Kasumi-1 (cell line): Measurements from ENCODE around the gene ACSS2.

Source experiments
- DNase-seq, 2 experiments: peaks; one replicate each; lab custom pipeline; 2025; lab: John Stamatoyannopoulos, UW

Gene ACSS2

GRCh38 chr20:34949120-34949519 is 72.7 kb downstream of the ACSS2 start:
- no peak for DNase-seq

GRCh38 chr20:34951252-34951651 is 74.8 kb downstream of the ACSS2 start:
- DNase-seq: no peak

- DNase-seq: no peak
These were observed 75.2 kb downstream of the ACSS2 start for GRCh38 chr20:34951652-34952051.

DNA sequence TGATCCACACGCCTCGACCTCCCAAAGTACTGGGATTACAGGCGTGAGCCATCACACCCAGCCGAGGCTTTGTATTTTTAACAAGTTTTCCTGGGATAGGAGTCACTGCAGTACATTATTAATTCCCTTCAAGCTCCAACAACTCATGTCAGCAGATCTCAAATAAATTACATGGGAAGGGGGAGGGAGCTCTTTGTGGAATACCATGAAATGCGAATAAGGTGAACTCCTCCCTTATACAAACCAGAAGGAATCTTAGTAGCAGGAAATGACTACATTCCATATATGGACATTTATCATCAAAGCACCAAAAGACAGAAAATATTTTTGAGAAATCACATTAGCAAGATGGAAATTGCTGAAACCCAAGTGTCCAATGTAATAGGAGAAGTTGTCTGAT is 76.3 kb downstream of the ACSS2 start:
- DNase-seq: no peak

GRCh38 chr20:34953960-34954359 is 77.5 kb downstream of the ACSS2 start:
- no peak for DNase-seq

DNA sequence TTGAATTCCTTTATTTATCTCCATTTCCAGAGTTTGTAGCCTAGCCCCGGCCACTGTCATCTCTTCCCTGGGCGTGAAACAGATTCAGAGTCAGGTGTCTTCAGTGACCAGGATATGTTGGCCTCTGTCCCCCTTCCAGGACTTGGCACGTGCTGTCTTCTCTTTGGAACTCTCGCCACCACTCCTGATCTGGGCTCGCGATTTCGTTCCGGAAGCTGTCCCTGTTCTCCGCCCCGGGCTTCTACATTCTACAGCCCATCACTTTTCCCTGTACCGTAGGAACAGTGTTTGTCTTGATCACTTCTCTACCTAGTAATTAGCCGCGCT is 78.5 kb downstream of the ACSS2 start:
- peak; percentile 49 to 72 for DNase-seq

DNA sequence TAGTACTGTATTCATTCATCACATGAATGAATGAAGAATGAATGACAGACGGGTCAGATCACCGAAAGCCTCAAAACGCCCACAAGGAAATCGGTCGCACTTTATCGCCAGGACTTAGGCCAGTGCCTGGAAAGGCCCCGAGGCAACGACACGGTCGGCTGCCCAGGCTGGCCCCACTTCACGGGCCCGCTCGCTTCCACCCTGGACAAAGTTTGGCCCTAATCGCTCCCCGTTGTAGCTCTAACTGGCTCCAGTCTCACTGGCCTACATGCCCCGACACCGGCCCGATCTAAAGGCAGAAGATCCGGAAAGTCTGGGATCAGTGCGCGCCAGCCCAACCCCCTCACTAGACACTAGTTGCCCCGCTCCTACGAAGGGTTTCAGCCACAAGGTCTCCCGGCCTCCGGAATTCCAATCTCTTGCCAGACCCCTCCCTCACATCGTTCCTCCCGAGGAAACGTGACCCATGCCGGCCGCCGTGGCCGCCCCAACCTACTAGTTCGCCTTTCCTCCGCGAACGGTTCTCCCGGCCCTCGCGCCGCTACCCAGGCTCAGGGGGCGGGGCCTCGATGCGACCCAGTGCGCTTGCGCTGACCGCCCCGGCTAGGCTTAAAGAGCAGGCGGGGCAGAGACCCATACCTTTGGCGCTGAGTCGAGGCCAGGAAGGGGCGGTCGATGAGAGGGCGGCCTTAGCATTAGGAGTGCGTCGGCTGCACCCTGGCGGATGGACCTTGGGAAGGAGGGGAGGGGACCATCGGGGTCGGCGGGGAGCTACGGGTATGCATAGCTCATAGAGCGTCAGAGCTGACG is 79.0 kb downstream of the ACSS2 start, which contains the start of the genes GSS and MYH7B:
Gene GSS, minus strand, starts transcription at position 576 of the 810 bp plus-strand sequence. CDS start 3,954 bp downstream, outside the sequence.
Gene MYH7B, plus strand, starts transcription at position 638 of the 810 bp plus-strand sequence. CDS start 22,138 bp downstream, outside the sequence.
- DNase-seq: peak; percentile 94 to 96

DNA sequence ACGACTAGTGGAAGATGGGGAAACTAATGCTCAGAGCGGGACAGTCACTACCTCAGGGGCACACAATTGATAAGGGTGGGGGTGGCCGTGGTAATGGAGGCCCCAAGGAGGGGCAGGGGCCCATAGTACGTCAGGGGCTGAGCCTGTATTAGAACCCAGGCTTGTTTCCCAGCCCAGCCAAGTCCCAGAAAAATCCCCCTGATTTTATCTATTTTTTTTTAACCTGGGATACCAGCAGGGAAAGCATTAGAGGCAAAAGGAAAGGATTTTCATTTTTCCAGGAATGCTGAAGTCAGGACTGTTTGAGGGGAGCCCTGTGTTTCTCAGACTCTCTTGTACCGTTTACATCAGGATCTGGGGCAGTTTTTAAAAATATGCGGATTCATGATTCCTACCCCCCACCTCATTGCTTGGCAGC is 79.6 kb downstream of the ACSS2 start:
- no peak for DNase-seq

- DNase-seq: no peak
These were observed 80.5 kb downstream of the ACSS2 start for GRCh38 chr20:34956751-34957472.

DNA sequence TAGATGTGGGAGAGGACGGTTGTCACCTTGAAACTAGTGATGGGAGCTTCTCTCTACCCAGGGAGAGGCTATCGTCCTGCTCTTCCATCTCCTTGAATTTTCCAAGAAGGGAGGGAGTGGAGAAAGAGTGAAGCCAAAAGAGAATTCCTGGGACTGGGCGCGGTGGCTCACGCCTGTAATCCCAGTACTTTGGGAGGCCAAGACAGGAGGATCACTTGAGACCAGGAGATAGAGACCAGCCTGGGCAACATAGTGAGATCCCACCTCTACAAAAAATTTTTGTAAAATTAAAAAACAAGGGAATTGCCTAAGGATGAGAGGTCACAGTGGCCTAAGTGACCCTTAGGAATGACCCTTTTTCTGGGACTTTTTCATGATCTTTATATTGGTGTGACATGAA is 88.1 kb downstream of the ACSS2 start:
- DNase-seq: no peak

DNA sequence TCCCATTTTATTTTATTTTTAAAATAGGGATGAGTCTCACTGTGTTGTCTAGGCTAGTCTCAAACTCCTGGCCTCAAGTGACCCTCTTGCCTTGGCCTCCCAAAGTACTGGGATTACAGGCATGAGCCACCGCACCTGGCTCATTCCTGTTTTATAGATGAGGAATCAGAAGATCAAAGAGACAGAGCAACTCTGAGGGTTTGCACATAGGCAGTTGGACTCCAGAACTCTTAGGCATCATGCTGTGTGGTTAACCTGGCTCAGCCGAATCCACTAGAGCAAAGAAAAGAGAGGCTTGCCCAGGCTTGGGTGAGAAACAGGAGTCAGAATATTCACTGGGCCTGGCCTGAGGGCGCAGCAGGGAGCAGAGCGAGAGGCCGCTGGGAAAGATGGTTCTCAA is 88.6 kb downstream of the ACSS2 start:
- no peak for DNase-seq

- no peak for DNase-seq
These were observed 91.0 kb downstream of the ACSS2 start for GRCh38 chr20:34967421-34967820.

DNA sequence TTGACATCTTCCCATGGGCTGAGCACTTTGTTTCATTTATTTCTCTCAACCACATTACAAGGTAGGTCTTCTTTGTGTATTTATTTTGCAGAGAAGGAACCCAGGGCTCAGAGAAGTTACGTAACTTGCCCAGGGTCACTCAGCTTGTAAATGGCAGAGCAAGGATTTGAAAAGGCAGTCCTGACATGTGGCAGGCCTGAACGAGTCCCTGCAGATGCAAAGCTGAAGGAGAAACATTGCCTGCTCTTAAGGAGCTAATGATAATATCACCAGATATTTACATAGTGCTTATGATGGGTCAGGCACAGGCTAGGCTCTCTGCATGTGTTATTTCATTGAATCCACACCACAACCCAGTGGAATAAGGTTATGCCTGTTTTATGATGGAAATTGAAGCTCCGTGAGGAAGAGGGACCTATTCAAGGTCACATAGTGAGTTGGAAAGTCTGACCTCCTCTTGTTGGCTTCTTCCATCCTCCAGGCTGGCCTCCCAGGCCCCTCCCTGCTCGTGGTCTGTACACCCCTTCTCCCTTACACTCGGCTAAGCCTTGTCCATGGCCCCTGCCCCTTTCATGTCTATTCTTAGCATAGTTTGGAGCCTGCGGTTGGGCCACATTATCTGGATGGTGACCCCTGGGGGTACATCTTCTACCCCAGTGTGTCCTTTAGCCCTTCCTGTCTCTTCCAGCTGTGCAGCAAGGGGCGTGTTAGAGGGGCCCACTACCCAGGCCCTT is 91.8 kb downstream of the ACSS2 start:
- no peak for DNase-seq

DNA sequence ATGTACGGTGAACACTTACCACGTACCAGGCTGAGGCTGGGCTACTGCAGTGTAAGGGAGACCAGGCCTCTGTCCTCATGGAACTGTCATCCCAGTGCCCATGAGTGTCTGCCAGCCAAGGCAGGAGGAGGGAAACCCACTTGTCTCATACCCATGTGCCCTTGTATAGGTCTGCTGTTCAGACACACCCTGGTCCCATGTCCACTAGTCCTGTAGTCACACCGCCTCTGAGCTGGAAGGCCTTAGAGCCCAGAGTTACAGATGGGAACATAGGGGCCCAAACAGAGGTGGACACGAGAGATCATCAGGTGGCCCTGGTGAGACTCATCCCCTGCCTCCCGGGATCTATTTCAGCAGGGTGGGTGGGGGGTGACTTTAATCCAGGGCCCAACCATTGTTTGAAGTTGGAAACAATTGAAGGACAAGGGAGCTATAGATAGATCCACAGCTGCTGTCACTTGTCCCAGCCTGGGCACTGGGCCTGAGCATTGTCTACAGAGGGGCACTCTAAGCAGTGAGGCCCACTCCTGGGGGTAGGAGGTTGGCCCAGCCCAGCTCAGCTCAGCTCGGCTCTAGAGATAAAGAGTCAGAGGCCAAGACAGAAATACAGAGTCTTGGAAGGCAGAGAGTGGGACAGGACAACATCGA is 93.9 kb downstream of the ACSS2 start:
- DNase-seq: no peak

DNA sequence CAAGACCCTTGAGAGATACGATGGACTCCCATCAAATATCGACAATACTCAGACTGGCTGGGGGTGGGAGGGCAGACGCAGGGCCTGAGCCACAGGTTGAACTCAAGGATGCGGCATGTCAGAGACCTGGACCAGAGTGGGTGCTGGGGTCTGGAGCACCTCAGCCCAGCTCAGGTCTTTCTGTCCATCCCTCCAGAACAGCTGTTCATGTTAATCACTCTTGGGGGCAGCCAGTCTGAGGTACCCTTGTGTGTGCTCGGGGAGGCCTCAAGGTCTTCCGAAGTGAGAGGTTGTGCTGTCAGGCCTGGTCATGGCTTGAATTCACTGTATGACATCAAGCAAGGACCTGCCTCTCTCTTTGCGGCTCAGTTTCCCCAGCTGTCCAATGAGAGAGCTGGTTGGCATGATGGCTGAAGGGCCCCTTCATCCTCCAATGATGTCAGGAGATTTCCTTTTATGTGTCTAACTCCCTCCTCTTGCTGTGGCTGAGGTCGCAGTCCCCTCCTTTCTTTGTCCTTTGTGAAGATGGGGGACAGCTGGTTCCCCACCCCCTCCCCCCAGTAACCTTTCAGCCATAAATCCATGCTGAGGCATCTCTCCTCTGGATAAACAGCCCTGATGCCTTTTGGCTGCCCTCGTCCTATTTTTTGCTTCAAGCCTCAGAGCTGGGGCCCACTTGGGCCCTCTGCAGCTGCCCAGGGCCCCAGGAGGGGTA is 94.6 kb downstream of the ACSS2 start:
- DNase-seq: no peak

DNA sequence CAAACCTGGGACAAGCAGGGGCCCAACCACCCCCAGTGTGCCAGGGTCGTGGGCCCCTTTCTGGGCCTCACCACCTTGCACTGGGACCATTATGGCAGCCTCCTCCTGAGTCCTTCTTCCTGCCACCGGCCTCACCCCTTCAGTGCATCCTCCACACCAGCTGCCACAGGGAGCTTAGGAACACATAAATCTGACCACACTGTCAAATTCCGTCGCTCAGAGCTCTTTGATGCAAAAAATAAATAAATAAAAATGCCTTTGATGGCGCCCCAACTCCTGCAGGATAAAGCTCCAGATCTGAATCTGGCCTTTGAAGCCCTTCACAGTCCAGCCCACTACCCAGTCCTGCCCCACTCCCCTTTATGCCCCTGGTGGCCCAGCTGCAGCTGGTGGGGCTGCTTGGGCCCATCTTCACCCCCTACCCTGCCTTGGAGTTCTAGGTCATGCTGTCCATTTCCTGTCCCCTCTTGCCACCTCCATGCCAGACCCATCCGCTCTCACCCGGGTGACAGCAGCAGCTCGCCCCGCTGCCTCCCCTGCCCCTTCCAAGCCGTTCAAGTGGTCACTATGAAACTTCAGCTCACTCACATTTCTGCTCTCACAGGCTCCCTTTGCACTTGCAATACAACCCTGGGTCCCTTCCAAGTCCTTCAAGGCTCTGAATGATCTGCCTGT is 95.3 kb downstream of the ACSS2 start:
- DNase-seq: no peak

DNA sequence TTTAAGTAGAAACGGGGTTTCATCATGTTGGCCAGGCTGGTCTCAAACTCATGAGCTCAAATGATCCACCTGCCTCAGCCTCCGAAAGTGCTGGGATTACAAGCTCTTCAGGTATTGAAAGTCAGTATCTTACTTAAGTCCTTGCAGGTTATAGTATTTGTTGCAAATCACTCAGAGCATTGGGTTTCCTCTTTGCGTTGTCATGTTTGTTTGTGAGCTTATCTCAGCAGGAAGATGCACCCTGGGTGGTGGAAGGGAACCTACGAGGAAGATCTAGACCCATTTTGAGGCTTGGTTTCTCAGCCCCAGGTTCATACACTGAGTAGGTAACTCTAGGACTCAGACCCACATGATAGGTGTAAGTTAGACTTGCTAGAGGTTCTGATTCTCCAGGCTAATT is 97.8 kb downstream of the ACSS2 start:
- no peak for DNase-seq

DNA sequence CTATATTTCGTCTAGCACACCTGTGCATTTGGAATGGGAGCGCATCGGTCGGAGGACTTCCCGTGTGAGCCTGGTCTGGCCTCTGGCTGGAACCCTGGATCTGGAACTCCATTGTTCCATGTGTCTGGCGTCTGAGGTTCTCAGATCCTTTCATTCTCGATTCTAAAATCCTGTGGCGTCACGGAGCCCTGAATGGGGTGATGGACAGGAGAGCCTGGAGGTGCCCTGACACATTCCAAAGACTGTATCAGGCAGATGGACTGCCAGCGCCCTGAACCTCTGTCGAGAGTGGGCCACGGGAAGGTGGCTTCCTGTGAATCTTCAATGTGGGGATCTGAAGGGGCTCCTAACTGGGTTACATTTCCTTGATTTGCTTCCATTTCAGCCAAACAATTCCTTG is 99.9 kb downstream of the ACSS2 start:
- no peak for DNase-seq
